Body of pancreas (tissue), 4 donors: ENCODE measurements around the gene UFM1.

Experiments used
- POLR2A ChIP-seq, 3 donors: fragments of 450-650 bp; IDR thresholded peaks; one replicate each; pipeline ENCODE4 v1.6.1; 2016; ENCODE audit warnings: antibody characterized with exemption in 3 of 3, mild to moderate bottlenecking in 2 of 3
- TF ChIP-seq, protein P1 (sequence below), 7 experiments: fragments of 450-650 bp in 4 of 7; fragments of 200-600 bp in 3 of 7; sonication (generic) in 3 of 7; IDR thresholded peaks; one replicate each; pipeline ENCODE4 v1.5.1; 2016 to 2019; ENCODE audit warnings: antibody characterized with exemption in 7 of 7

GRCh38 chr13:38303816-38304320 is 45.8 kb upstream of the UFM1 start:
- TF ChIP-seq, protein P1, sequence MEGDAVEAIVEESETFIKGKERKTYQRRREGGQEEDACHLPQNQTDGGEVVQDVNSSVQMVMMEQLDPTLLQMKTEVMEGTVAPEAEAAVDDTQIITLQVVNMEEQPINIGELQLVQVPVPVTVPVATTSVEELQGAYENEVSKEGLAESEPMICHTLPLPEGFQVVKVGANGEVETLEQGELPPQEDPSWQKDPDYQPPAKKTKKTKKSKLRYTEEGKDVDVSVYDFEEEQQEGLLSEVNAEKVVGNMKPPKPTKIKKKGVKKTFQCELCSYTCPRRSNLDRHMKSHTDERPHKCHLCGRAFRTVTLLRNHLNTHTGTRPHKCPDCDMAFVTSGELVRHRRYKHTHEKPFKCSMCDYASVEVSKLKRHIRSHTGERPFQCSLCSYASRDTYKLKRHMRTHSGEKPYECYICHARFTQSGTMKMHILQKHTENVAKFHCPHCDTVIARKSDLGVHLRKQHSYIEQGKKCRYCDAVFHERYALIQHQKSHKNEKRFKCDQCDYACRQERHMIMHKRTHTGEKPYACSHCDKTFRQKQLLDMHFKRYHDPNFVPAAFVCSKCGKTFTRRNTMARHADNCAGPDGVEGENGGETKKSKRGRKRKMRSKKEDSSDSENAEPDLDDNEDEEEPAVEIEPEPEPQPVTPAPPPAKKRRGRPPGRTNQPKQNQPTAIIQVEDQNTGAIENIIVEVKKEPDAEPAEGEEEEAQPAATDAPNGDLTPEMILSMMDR (IDR thresholded peaks at IDR 0.05) = no peak
- no peak for TF ChIP-seq POLR2A (IDR thresholded peaks at IDR 0.05)
